AG04449 (cell line): ENCODE results near the gene ALPK1.

Experiments
- CTCF ChIA-PET: fragments of 350-600 bp; formaldehyde crosslinking; extraction: SDS; loops from one replicate; lab custom pipeline; 2021; ENCODE audit warnings: antibody characterized with exemption; lab: Yijun Ruan, JAX
- POLR2A ChIA-PET: fragments of 400-600, 350-600 bp; formaldehyde crosslinking; extraction: SDS; loops from one replicate; lab custom pipeline; 2020; ENCODE audit warnings: antibody characterized with exemption, inconsistent platforms; lab: Yijun Ruan, JAX
- DNase-seq: peaks from one replicate; pipeline ENCODE4 v3.0.0-alpha.2; 2010; ENCODE audit warnings: low read depth, low spot score
- H3K4me3 ChIP-seq: 2 replicates; pipeline ENCODE4 v1.5.1; 2011; ENCODE audit warnings: low read depth, mild to moderate bottlenecking, control low read depth, low read length
- TF ChIP-seq, protein P1 (sequence below): IDR thresholded peaks from one replicate; pipeline ENCODE4 v1.5.1; 2011; ENCODE audit warnings: mild to moderate bottlenecking, moderate library complexity, low read length, control low read depth, inconsistent platforms; ENCODE audit not compliant: insufficient read depth; ENCODE audit errors: missing control alignments

The ALPK1 gene

DNA sequence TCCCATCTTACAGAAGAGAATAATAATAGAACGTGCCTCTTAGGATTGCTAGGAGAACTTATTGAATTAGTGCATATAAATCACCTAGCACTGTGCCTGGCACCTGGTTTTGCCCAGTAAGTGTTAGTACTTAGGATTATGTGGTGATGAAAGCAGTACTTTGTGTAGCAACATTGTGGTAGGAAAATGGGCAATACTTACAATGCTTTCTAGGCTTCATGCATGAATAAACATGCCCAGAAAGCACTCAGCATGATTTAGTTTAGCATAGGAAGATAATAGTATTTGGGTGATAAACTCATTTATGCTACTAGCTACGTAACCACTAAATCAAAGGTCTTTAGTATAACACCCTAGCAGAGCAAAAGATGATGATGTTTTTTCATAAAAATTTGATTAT, 113.2 kb downstream of the ALPK1 start:
- ChIA-PET CTCF (no interaction called here), POLR2A (no interaction called here)
- no peak overlapping the region for H3K4me3 ChIP-seq
- no peak for DNase-seq
- TF ChIP-seq, protein P1, sequence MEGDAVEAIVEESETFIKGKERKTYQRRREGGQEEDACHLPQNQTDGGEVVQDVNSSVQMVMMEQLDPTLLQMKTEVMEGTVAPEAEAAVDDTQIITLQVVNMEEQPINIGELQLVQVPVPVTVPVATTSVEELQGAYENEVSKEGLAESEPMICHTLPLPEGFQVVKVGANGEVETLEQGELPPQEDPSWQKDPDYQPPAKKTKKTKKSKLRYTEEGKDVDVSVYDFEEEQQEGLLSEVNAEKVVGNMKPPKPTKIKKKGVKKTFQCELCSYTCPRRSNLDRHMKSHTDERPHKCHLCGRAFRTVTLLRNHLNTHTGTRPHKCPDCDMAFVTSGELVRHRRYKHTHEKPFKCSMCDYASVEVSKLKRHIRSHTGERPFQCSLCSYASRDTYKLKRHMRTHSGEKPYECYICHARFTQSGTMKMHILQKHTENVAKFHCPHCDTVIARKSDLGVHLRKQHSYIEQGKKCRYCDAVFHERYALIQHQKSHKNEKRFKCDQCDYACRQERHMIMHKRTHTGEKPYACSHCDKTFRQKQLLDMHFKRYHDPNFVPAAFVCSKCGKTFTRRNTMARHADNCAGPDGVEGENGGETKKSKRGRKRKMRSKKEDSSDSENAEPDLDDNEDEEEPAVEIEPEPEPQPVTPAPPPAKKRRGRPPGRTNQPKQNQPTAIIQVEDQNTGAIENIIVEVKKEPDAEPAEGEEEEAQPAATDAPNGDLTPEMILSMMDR, result no peak

DNA sequence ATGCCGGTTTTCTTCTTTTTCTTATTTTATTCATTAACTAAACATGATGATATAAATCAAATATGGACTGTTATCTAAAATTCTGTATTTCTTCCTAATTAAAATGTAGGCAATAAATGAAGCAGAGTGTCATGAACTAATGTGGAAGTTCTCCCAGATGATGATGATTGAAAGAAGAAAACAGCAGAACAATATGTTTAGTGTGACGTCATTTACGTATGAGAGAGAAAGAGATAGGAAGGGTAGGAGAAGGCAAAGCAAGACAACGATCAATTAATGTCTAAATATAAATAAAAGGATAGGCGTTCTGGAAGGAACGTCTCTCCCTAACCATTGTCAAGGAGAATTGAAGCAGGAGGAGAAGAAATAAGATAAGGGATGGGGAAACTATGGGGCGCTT, 113.6 kb downstream of the ALPK1 start:
- H3K4me3 ChIP-seq, result no peak overlapping the region
- ChIA-PET CTCF (no interaction called here), POLR2A (no interaction called here)
- no peak for DNase-seq
- TF ChIP-seq, protein P1, result no peak

DNA sequence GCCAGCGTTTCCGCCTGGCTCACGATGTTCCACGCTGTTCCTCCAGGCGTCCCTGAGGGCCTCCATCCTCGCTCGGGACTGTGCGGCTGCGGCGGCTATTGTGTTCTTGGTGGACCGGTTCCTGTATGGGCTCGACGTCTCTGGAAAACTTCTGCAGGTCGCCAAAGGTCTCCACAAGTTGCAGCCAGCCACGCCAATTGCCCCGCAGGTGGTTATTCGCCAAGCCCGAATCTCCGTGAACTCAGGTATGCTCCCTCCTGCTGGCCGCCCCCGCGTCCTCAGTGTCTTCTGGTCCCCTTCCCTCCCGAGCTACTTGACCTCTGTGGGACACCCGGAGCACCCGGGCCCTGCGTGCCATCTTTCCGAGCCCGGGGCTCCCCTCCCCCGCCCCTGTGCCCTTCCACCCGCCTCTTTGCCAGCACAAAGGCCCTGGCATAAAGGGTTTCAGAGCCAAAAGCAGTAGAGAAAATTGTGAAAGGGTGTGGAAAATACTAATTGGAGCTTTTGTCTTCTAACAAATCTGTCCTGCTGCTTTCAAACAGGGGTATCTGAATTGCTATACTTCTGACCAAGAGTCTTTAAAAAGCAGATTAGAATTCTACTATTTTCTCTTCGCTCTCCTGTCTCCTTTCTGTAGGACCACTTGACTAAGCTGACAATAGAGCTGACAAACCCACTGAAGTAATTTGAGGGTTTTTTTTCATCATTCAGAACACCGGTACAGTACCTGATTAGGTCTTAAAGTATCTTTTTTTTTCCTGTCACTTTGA, 114.8 kb downstream of the ALPK1 start:
- DNase-seq, result no peak
- no peak overlapping the region for H3K4me3 ChIP-seq
- TF ChIP-seq, protein P1, result no peak
- ChIA-PET CTCF (no interaction called here), POLR2A (no interaction called here)

DNA sequence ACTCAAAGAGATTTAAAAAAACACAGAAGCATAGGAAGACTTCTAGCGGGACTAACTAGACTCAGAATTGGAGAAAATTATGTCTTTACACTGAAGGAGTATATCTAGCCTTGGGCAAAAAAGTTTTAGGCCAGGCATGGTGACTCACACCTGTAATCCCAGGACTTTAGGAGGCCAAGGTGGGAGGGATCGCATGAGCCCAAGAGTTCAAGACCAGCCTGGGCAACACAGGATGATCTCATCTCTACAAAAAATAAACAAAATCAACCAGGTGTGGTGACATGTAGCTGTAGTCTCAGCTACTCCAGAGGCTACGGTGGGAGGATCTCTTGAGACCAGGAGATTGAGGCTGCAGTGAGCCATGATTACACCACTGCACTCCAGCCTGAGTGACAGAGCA, 119.3 kb downstream of the ALPK1 start:
- TF ChIP-seq, protein P1, result no peak
- ChIA-PET CTCF (interaction anchor here (0.6 kb wide), 1 partner anchor 89 kb away, joined by 3 read pairs; no protein-coding TSS in a partner anchor), POLR2A (no interaction called here)
- no peak for DNase-seq
- no peak overlapping the region for H3K4me3 ChIP-seq

DNA sequence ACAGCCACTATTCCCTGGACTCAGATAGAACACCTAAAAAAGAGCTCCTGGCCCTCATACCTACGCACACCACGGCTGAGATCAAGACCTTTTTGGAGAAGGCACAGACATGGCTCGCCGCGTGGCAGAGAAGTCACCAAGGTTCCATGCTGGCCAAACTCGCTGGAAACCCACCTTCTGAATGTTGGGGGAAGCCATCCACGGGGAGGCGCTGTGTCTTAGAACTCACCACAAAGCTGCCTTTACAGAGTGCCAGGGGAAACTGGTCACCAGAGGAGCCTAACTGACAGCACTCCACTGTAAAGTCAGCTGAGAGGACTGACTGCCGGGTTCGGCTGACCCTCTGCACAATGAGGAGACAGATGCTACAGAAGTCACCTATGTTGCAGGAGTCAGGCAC, 120.9 kb downstream of the ALPK1 start:
- no peak for DNase-seq
- no peak overlapping the region for H3K4me3 ChIP-seq
- TF ChIP-seq, protein P1, result no peak
- CTCF ChIA-PET, result no interaction called here
- POLR2A ChIA-PET, result no interaction called here

DNA sequence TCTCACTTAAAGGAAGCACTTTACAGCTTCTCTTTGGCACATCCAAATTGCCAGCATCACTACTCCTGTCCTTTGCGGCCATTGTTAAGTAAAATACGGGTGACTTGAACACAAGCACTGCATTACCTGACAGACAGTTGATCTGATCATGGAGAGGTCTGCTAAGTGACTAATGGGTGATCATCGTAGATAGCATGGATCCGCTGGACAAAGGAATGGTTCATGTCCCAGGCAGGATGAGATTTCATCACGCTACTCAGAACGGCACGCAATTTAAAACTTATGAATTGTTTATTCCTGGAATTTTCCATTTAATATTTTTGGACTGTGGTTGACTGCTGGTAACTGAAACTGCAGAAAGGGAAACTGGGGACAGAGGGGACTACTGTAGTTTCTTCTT, 124.7 kb downstream of the ALPK1 start:
- no peak for DNase-seq
- POLR2A ChIA-PET, result no interaction called here
- TF ChIP-seq, protein P1, result no peak
- CTCF ChIA-PET, result no interaction called here
- H3K4me3 ChIP-seq, result no peak overlapping the region
